Amygdala (tissue), 56 donors: ENCODE data around the gene ASTN2.
"Not testable (repeated sequence)": the region's sequence is repeated elsewhere in the genome, so short reads cannot be mapped to it uniquely, and the experiment has no call there.

Experiments used
- DNase-seq, 56 donors: peaks; one replicate each; lab custom pipeline; 2025; lab: John Stamatoyannopoulos, UW

Gene ASTN2

DNA sequence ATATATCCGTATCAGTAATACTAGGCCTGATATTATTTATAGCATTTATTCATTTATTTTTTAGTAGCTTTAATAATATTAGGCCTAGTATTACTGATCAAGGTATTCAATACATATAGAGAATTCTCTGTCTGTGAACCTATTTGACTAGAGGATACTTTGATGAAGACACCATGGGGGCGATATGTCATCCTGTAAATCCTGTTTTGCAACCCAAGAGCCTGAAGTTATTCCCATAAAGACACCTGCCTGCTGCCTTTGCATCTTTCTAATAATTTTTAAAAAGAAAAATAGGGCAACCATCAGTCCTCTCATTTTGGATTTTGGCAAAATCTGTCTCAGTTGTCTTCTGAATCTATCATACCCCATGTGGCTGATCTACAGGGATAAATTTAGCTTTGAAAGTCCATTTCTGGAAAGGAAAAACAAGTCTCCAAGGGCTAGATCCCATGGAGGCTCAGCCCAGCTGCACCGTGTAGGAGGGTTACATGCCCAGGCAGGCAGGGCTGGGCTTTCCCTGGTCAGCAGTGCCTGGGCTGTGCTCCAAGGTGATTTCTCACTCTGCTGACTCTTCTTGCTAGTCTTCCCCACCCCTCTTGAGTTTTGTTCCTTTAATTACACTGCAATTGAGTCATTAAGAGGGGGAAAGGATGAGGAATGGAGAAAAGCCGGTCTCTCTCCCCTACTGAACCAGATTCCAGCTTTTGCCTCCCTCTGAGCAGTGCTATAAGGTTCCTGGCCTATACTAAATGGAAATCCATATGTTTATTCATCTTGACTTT, 558.8 kb downstream of the ASTN2 start:
- peak in 7 of 56 donors; percentile 1 to 19 (median 14) for DNase-seq

DNA sequence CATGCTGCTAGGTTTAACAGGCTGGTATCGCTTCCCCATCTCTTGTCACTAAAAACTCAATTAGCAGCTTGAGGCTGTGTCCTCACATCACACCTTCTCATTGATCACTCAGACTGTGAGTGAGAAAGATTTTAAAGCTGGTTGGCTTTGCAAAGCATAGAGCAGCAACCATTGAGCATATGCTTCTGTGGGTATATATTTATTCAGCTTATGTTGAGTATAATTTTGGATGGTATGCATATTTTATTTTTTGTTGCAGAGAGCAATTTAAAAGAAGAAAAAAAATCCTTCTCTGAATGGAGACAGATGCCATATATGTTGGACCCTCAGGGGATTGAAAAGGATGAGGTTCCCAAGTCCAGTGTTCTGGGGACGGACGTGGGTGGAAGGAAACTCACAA, 565.1 kb downstream of the ASTN2 start:
- no peak for DNase-seq

DNA sequence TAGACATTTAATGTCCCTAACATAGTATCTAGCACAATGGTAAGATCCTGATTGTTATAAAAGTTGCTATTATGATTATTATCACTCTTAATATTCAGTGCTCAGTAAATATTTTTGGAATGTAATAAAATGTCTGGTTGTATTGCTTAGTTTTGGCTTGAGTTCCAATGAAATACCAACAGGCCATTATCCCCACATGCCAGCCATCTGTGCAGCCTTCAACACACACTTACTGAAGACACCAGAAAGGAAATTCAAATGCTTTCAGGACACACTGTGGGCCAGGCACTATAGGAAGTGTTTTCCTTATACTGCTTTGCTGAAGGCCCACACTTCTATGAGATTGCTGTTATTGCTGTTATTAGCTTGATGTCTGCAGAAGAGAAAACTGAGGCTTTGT, 570.2 kb downstream of the ASTN2 start:
- DNase-seq, result peak in 3 of 56 donors; percentile 2 to 25 (median 6)

DNA sequence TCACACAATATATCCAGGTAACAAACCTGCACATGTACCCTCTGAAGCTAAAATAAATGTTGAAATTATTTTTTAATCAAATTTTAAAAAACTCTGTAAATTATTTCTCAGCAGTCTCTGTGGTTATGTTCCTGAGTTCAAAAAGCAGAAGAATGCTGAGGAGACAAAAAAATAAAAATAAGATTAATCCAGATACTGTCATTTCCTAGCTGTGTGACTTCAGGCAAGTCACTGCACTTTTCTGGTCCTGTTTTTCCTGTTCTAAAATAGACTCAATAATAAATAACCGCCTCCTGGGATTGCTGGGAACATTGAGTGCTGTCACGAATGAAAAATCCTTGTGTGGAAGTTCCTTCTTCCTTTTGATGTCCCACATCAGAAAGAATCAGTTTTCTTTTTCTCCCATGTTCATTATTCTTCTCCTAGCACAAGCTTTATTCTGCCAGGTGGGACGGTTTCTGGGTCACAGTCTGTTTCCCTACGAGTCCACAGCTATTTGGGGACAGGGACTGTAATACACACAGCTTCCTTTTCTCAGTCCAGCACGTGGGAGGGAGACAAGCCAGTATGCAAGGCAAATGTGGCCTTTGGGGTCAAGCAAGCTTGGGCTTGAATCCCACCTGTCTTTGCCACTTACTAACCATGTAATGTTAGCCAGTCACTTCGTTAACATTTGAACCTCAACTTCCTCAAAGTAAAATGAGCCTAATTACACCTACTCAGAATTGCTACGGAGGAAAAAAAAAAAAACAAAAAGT, 570.8 kb downstream of the ASTN2 start:
- peak in 1 of 56 donors; percentile 13 for DNase-seq

DNA sequence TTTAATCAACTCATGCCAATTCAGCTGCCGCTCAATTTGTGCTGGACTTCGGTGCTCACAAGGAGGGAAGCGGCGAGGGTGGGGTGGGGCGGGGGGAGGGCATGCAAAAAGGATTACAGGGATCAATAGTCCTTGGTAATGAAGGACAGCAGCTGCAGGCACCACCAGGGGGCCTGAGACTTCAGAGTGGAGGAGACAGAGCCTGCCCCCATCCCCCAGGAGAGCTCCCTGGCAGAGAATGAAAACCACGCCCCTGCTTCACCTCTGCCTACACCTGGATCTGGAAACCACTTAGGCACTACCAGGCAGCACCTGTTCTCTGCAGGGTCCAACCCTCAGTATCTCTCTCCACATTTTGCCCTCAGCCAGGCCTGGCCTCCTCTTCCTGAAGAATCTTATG, 572.2 kb downstream of the ASTN2 start:
- DNase-seq, result no peak

DNA sequence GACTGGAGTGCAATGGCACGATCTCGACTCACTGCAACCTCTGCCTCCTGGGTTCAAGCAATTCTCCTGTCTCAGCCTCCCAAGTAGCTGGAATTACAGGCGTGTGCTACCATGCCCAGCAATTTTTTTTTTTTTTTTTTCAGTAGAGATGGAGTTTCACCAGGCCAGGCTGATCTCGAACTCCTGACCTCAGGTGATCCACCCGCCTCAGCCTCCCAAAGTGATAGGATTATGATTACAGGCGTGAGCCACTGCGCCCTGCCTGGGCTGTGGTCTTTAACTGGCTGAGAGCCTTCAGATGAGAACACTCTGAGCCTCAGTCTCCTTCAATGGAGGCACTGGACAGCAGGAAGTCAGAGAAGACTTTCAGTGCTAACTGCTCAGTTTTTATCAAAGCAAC, 576.4 kb downstream of the ASTN2 start:
- not testable (repeated sequence) for DNase-seq

DNA sequence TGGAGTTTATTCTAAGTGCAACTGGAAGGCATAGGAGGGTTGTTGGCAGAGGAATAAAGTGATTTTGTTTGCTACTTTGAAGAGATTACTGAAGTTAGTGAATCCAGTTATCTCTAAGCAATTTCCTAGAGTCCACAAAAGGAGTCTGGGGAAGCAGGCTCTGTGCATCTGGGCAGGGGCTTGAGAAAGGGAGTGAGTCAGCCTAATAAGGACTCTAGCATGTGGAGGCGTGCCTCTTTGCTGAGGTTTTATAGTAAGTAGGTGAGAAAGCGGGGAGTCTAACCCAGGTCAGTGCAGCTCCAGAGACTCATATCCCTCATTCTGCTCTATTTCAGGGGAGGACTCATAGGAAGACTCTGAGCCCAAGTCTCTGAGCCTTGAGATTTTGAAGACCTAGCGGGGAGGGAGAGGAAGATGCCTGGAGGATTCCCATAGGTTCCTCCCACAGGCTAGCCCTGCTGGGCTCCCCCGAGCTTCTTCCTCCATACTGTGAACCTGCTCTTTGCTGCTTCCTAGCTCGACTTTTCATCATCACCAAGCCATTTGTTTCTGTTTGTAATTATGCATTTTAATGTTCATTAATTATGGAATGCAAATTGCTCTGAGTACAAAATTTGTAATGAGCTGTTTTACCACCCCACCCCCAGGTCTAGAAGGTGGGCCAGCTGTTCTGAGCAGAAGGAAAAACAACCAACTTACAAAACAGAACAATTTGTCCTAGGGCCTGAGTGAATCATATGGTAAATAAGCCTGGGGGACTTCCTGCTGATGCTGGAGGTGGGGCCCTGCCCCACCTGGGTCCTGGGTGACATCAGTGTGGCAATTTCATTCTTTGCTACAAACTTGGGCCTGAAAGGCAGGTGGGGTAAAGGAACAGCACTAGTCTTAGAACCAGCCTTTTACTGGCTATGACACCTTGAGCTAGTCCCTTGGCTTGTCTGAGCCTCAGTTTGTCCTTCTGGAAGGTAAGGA, 577.6 kb downstream of the ASTN2 start:
- no peak for DNase-seq

DNA sequence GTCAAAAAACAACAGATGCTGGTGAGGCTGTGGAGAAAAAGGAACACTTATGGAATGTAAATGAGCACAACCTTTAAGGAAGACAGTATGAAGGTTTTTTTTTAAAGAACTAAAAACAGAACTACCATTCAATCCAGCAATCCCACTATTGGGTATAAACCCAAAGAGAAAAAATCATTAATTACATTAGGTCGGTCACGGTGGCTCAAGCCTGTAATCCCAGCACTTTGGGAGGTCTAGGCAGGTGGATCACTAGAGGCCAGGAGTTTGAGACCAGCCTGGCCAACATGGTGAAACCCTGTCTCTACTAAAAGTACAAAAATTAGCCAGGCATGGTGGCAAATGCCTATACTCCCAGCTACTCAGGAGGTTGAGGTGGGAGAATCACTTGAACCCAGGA, 584.5 kb downstream of the ASTN2 start:
- not testable (repeated sequence) for DNase-seq

DNA sequence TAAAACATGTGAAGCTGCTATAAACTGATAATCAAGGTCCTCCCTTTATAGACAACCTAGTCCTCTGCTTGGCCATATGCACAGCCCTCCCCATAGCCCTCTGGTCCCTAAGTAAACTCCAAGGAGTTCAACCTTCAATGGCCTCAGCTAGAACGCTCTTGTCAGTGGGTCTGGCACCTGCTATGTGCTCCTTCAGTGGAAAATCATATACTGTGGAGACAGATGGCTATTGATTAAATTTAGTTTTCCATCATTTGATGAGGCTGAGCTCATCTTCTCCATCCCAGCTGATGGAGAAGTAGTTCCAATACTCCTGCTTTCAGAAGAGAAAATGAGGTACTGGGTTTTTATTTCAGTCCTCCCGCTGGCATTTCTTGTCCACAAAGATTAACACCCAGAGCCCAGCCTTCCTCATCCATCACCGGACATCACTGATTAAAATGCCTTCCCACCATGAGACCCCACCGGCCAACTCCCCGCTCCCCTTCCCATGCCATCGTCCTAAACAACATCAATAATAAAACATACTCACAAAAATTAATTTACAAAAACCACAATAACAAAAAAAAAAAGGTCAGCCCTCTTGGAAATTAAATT, 593.1 kb downstream of the ASTN2 start:
- DNase-seq, result no peak

DNA sequence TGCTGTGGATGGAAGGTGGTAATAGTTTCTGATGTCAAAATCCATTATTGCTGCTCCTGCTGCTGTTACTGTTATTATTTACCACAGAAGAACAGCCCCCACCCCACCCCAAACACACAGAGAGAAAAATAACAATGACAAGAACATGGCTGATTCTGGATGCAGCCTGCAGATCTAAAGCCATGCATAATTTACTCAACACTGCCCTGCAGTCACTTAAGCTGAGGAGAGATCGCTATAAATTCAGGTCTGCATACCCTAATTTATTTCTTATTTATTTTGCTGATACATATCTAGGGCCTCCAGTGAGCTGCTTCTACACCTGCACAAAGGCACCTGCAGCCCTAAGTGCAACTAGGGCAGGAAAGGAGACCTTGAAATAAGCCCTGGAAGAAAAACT, 595.7 kb downstream of the ASTN2 start:
- no peak for DNase-seq

DNA sequence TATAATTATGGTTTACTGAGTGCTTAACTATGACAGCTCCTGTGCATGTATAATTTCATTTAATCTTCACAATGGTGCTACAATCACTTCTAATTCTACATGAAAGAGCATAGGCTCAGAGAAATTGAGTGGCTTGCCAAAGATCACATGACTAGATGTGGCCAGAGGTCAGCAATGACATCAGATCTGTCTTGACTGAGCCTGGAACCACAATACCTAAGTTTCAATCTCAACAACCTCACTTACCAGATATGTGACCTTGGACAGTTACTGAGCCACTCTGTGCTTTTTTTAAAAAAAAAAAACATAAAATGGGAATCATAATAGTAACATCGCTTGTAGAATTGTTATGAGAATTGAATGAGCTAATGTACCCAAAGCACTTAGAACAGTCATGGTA, 597.1 kb downstream of the ASTN2 start:
- no peak for DNase-seq

DNA sequence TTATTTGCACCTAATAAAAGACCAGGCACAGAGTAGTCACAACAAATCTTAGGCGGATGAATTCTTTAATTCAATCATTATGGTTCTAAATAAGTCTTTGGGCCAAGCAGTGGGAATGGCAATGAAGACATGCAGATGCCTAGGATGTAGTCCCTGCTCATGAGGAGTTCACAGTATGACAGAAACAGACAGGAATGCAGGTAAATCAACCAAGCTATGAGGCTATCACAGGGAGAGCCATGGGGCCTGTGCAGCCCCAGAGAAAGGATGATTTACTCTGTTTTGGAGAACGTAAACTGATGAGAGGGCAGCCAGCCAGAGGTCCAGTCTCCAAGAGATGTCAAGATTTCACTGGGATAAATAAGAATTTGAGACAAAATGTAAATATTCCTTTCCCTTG, 598.4 kb downstream of the ASTN2 start:
- DNase-seq, result no peak

DNA sequence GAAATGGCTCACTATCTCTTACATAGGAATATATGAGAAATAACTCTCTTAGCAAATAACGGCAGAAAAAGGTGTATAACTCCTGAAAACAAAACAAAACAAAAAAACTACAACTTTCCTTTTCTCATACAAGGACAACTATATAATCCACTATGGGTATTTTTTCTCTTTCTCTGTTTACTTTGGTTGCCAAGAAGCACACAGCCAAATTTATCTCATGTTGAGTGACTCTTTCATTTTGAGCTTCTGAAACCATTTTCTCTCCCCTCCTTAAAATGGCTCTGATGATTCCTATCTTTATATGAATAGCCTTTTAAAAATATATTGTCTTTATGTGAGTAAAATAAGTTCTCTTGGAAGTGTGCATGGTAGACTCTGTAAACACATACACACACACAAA, 599.0 kb downstream of the ASTN2 start:
- no peak for DNase-seq

DNA sequence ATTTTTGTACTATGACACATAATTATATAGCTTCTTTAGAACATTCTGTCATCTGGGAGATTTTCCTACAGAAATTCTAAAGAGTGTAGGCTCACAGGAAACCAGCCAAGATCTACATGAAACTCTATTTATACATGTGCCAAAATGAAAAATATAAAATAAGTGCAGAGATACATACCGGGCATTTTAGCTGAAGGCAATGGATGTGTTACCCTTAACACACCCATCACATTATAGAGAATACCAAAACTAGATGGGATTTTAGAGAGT, 601.9 kb downstream of the ASTN2 start:
- DNase-seq, result no peak

DNA sequence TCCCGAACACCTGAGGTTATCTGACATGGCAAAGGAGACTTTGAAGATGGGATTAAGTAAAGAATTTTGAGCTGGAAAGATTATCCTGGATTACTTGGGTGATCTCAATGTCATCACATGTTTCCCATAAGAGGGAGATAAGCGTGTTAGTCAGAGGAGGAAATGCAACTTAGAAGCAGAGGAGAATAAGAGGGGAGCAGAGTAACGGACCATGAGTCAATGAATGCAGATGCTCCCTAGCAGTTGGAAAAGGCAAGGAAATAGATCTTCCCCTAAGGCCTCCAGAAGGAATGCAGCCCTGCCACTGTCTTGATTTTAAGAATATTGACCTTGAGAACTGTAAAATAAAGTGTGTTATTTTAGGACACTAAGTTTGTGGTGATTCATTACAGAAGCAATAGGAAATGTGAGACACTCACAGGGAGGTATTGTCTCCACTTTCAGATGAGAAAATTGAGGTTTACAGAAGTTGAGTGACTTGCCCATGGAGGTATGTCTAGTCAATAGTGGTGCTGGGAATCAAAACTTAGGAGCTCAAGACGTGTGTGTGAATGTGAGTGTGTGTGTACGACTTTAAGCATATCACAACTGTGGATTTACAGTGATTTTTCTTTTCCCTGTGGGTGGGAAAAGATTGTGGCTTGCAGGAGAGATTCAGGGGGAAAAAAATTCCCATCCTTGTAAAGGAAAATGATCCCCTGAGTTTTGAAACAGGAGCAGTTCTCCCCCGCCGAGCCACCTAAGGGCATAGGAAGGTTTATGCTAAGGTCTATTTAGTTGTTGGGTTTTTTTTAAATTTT, 602.4 kb downstream of the ASTN2 start:
- no peak for DNase-seq

DNA sequence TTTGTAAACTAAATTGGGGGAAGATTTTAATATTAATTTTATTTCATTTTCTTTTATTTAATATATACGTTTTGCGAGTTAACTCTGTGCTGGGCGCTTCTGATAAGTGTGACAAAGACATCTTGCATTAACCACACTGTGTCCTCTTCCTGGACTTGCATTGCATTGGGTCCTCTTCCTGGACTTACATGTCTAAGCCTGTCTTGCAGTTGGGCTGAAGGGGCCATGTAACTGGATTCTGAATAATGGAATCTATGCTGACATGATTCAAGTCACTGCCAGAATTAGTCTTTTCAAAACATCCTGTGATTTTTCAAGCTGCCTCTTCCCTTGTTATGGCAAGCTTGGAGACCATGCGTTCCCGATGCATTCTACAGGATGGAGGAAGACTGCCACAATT, 605.2 kb downstream of the ASTN2 start:
- DNase-seq, result no peak

DNA sequence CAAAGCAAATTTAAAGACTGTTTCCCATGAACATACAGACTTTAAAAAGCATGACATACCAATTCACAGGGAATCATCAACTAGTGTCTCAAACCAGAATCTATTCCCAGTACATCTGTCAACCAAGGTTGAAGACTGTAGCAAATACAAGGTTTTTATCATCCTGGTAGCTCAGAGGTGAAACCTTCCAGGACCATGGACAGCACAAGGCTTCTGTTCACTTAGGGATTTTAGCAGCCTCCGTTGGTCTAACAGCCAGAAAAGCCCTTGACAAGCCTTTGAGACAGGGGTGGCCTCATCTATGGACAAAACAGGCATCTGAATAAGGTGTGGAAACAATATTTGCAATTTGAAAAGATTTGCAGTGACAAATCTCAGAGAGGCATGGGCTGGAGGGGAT, 608.8 kb downstream of the ASTN2 start:
- no peak for DNase-seq

DNA sequence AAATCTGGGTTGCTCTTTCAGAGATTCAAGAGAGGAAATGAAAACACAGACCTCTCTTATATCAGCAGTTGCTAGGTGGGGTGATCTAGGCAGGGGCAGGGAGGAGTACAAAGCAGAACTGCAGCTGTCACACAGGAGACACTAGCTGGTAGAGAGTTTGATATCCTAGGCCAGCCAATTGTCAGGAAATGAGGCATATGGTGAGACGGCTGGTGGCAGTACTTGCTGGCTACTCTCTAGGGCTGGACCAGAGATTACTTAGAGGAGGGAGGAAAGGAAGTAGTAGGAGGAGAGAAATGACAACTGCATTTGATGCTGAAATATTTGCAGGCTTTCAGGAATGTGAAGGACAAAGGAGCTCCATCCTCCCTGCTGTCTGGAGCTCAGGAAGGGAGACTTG, 614.0 kb downstream of the ASTN2 start:
- peak in 10 of 56 donors; percentile 0 to 21 (median 2) for DNase-seq

DNA sequence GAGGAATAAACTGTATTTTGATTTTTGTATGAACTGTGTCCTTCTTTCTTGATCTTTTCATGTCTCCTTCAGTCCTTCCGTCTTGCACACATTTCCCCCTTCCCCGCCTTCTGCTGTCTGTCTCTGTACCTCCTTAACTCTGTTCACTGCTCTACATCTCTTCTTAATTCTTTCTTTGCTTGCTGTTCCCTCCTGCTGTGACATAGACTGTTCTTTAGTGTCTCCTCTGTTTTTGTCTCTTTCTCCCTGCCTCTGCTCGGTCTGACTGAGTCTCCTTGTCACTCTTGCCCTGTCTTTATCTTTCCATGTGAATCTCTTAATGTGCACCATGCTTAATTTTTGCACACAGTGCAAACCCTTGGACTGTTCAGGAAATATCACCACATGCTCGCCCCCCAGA, 614.8 kb downstream of the ASTN2 start:
- DNase-seq, result no peak

DNA sequence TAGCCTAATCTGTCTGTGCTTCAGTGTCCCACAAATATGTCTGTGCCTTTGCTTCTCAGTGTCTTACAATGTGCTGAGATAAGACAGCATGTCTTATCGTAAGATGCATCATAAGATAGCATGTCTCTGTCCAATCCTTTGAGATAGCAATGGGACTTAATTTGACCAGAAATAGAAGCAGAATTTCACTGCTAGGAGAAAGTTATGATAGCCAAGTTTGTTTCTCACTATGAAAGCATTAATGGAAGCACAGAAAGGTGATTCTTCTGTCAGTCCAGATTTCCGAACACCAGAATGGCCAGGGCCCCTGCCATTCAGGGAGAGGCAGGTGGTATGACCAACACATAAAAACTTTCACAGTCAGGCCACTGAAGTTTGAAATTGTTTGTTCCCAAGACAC, 616.3 kb downstream of the ASTN2 start:
- DNase-seq, result no peak
